Measurements from ENCODE around the gene FKBP1A.

Gene FKBP1A

DNA sequence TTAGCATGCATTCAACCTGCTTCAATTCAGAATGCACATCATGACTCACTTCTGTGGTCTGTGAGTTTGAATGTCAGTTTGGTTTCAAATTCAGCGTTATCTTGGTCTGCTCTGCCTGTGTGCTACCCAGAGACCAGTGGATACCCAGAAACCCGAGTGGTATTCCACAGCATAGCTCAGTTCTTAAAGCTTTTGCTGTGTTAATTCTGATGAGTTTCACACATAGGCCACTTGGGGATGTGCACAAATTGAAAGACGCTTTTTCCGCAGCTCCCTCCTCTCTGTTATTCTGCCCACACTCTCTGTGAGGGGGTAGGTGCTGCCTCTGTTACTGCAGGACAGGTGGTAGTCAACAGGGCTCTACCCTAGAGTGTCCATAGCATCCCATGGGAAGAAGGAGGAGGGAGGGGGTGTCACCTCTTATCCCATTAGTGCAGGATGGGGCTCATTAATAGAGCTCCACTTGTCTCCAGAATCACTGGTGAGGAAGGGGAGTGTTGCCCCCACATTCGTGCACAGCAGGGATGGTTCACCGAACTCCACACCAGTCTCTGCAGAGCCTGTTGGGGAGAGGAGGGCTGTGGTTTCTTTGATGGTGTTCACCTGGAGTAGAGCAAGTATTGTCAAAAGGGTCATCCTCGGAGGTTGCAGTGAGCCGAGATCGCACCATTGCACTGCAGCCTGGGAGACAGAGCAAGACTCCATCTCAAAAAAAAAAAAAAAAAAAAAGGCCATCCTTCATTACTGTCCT, 34.8 kb downstream of the FKBP1A start:
- H3K79me2 ChIP-seq, result peaks cover 30% of the 10 kb centered on the region
- no peaks in the 10 kb centered on the region for H3K27me3 ChIP-seq (ENCODE audit: control insufficient read depth, insufficient read depth, low read length)
- no peak overlapping the region for H2AFZ ChIP-seq
- H3K27ac ChIP-seq, result no peak overlapping the region
- TF ChIP-seq, protein P1, sequence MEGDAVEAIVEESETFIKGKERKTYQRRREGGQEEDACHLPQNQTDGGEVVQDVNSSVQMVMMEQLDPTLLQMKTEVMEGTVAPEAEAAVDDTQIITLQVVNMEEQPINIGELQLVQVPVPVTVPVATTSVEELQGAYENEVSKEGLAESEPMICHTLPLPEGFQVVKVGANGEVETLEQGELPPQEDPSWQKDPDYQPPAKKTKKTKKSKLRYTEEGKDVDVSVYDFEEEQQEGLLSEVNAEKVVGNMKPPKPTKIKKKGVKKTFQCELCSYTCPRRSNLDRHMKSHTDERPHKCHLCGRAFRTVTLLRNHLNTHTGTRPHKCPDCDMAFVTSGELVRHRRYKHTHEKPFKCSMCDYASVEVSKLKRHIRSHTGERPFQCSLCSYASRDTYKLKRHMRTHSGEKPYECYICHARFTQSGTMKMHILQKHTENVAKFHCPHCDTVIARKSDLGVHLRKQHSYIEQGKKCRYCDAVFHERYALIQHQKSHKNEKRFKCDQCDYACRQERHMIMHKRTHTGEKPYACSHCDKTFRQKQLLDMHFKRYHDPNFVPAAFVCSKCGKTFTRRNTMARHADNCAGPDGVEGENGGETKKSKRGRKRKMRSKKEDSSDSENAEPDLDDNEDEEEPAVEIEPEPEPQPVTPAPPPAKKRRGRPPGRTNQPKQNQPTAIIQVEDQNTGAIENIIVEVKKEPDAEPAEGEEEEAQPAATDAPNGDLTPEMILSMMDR (IDR thresholded peaks at IDR 0.05), result no peak
- no peak overlapping the region for H3K9ac ChIP-seq
- no peak overlapping the region for H3K4me2 ChIP-seq (ENCODE audit: low read length)
- H3K36me3 ChIP-seq (ENCODE audit: control insufficient read depth, insufficient read depth, low read length), result no peaks in the 10 kb centered on the region
- H3K9me3 ChIP-seq (ENCODE audit: control insufficient read depth, low read length), result no peaks in the 10 kb centered on the region
- H3K4me1 ChIP-seq, result no peaks in the 10 kb centered on the region
- H3K4me3 ChIP-seq (ENCODE audit: low read depth, low read length), result no peak overlapping the region

DNA sequence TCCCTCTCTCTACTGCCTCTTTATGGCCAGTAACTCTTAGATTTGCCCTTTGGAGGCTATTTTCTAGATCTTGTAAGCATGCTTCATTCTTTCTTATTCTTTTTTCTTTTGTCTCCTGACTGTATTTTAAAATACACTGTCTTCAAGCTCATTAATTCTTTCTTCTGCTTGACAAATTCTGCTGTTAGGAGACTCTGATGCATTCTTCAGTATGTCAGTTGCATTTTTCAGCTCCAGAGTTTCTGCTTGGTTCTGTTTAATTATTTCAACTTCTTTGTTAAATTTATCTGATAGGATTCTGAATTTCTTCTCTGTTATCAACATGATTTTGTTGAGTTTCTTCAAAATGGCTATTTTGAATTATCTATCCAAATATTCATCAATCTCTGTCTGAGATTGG, 38.9 kb downstream of the FKBP1A start:
- Histone ChIP-seq H3K79me2 (peaks cover 24% of the 10 kb centered on the region), H3K9me3 (ENCODE audit: control insufficient read depth, low read length) (no peaks in the 10 kb centered on the region), H3K4me1 (no peaks in the 10 kb centered on the region), H3K36me3 (ENCODE audit: control insufficient read depth, insufficient read depth, low read length) (no peaks in the 10 kb centered on the region), H2AFZ (no peak overlapping the region), H3K9ac (no peak overlapping the region), H3K27ac (no peak overlapping the region), H3K4me3 (ENCODE audit: low read depth, low read length) (no peak overlapping the region), H3K27me3 (ENCODE audit: control insufficient read depth, insufficient read depth, low read length) (no peaks in the 10 kb centered on the region), H3K4me2 (ENCODE audit: low read length) (no peak overlapping the region)
- TF ChIP-seq, protein P1 (IDR thresholded peaks at IDR 0.05), result no peak

DNA sequence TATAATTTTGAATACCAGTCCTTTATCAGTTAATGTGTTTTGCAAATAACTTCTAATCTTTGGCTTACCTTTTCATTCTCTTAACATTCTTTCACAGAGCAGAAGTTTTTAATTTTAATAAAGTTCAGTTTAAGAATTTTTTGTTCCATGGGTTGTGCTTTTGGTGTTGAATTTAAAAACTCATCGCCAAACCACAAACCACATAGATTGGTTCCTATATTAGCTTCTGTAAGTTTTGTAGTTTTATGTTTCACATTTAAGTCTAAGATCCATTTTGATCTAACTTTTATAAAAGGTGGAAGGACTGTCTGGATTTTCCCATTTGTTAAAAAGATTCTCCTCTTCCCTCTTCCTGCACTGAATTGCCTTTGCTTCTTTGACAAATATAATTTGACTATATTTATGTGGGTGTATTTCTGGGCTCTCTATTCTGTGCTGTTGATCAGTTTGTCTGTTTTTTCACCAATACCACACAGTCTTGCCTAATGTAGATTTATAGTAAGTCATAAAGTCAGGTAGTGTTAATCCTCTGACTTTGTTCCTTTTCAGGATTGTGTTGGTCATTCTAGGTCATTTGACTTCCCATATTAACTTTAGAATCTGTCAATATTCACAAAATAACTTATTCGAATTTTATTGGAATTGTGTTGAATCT, 46.4 kb downstream of the FKBP1A start:
- peaks cover 2% of the 10 kb centered on the region for H3K79me2 ChIP-seq
- no peak overlapping the region for H3K9ac ChIP-seq
- no peak overlapping the region for H3K27ac ChIP-seq
- no peak overlapping the region for H3K4me2 ChIP-seq (ENCODE audit: low read length)
- H3K27me3 ChIP-seq (ENCODE audit: control insufficient read depth, insufficient read depth, low read length), result no peaks in the 10 kb centered on the region
- no peak overlapping the region for H2AFZ ChIP-seq
- H3K4me3 ChIP-seq (ENCODE audit: low read depth, low read length), result no peak overlapping the region
- H3K36me3 ChIP-seq (ENCODE audit: control insufficient read depth, insufficient read depth, low read length), result no peaks in the 10 kb centered on the region
- H3K4me1 ChIP-seq, result no peaks in the 10 kb centered on the region
- TF ChIP-seq, protein P1 (IDR thresholded peaks at IDR 0.05), result no peak
- H3K9me3 ChIP-seq (ENCODE audit: control insufficient read depth, low read length), result no peaks in the 10 kb centered on the region

DNA sequence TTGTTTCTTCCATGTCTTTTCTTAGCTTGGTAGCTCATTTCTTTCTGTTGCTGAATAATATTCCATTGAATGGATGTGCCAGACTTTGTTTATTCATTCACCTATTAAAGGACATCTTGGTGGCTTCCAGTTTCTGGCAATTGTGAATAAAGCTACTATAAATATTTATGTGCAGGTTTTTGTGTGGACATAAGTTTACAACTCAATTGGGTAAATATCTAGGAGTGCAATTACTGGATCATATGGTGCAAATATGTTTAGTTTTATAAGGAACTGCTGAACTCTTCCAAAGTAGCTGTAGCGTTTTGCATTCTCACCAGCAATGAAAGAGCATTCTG, 47.1 kb downstream of the FKBP1A start:
- no peaks in the 10 kb centered on the region for H3K36me3 ChIP-seq (ENCODE audit: control insufficient read depth, insufficient read depth, low read length)
- peaks cover 5% of the 10 kb centered on the region for H3K79me2 ChIP-seq
- no peaks in the 10 kb centered on the region for H3K4me1 ChIP-seq
- no peak overlapping the region for H3K4me2 ChIP-seq (ENCODE audit: low read length)
- no peaks in the 10 kb centered on the region for H3K9me3 ChIP-seq (ENCODE audit: control insufficient read depth, low read length)
- H3K4me3 ChIP-seq (ENCODE audit: low read depth, low read length), result no peak overlapping the region
- H3K27ac ChIP-seq, result no peak overlapping the region
- H3K9ac ChIP-seq, result no peak overlapping the region
- H2AFZ ChIP-seq, result no peak overlapping the region
- TF ChIP-seq, protein P1 (IDR thresholded peaks at IDR 0.05), result no peak
- no peaks in the 10 kb centered on the region for H3K27me3 ChIP-seq (ENCODE audit: control insufficient read depth, insufficient read depth, low read length)

All from parathyroid adenoma (tissue), 2 donors.